GM19372 (cell line): Measurements from ENCODE around the gene NPIPA7.
"Not testable (repeated sequence)": the region's sequence is repeated elsewhere in the genome, so short reads cannot be mapped to it uniquely, and the experiment has no call there.

ENCODE experiments used
- ATAC-seq: cut with Tn5 transposase; IDR thresholded peaks from one replicate; pipeline ENCODE4 v1.9.1; 2021; ENCODE audit warnings: mild to moderate bottlenecking, low read depth, moderate library complexity; ENCODE audit not compliant: unreplicated experiment

Gene NPIPA7

DNA sequence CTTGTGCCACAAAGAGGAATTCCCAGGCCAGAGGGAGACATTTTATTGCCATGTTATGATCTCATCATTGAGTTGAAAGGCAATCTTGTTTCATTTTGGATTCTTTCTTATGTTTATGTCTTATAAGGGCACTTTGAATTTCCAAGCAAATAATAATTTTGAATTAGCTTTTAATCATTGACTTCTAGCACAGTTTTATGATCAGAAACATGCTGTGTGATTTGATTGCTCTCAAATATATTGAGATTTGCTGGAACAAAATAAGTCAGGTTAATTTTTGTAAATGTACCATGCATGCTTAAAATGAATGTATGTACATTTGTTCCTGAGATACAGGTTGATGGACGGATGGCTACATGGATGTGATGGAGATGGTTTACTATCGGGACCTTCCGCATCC lies at the start of gene NPIPA7:
NPIPA7 (plus strand) TSS at position 301 of the 400 bp plus-strand sequence. CDS start 105 bp downstream, outside the sequence.
- not testable (repeated sequence) for ATAC-seq

GRCh38 chr16:16331466-16331865 lies 47.5 kb upstream of the NPIPA7 start:
- ATAC-seq: not testable (repeated sequence)

DNA sequence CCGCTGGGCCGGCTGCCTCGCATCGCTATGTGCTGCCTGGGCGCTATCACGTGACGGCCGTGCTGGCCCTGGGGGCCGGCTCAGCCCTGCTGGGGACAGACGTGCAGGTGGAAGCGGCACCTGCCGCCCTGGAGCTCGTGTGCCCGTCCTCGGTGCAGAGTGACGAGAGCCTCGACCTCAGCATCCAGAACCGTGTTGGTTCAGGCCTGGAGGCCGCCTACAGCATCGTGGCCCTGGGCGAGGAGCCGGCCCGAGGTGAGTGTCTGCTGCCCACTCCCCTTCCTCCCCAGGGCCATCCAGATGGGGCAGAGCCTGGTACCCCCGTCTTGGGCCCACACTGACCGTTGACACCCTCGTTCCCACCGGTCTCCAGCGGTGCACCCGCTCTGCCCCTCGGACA lies 21.4 kb upstream of the NPIPA7 start:
- ATAC-seq: not testable (repeated sequence)

DNA sequence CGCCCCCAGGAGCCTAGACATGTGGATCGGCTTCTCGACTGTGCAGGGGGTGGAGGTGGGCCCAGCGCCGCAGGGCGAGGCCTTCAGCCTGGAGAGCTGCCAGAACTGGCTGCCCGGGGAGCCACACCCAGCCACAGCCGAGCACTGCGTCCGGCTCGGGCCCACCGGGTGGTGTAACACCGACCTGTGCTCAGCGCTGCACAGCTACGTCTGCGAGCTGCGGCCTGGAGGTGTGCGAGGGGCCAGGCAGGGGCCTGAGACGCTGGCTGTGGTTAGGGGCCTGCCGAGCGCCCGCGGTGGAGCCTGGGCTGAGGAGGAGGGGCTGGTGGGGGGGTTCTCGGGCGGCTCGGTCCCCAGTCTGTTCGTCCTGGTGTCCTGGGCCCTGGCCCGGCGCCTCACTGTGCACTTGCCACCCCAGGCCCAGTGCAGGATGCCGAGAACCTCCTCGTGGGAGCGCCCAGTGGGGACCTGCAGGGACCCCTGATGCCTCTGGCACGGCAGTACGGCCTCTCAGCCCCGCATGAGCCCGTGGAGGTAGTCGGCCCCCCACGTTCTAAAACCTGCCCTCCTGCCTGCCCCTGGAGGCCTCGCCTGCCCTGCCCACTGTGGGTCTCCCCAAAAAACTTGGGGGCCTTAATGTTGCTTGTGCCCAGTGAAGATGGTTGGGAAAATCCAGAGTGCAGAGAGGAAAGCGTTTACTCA lies 20.2 kb upstream of the NPIPA7 start:
- not testable (repeated sequence) for ATAC-seq

DNA sequence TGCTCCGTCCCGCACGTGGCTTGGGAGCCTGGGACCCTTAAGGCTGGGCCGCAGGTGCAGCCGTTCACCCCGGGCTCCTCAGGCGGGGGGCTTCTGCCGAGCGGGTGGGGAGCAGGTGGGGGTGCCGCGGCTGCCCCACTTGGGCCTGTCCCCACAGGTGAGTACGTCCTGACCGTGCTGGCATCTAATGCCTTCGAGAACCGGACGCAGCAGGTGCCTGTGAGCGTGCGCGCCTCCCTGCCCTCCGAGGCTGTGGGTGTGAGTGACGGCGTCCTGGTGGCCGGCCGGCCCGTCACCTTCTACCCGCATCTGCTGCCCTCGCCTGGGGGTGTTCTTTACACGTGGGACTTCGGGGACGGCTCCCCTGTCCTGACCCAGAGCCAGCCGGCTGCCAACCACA lies 15.3 kb upstream of the NPIPA7 start:
- ATAC-seq: not testable (repeated sequence)

DNA sequence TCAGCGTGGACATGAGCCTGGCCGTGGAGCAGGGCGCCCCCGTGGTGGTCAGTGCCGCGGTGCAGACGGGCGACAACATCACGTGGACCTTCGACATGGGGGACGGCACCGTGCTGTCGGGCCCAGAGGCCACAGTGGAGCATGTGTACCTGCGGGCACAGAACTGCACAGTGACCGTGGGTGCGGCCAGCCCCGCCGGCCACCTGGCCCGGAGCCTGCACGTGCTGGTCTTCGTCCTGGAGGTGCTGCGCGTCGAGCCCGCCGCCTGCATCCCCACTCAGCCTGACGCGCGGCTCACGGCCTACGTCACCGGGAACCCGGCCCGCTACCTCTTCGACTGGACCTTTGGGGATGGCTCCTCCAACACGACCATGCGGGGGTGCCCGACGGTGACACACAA lies 14.8 kb upstream of the NPIPA7 start:
- not testable (repeated sequence) for ATAC-seq

- not testable (repeated sequence) for ATAC-seq
Measured at GRCh38 chr16:16364701-16365100, 14.2 kb upstream of the NPIPA7 start.

GRCh38 chr16:16365319-16365718 lies 13.6 kb upstream of the NPIPA7 start:
- ATAC-seq: not testable (repeated sequence)

DNA sequence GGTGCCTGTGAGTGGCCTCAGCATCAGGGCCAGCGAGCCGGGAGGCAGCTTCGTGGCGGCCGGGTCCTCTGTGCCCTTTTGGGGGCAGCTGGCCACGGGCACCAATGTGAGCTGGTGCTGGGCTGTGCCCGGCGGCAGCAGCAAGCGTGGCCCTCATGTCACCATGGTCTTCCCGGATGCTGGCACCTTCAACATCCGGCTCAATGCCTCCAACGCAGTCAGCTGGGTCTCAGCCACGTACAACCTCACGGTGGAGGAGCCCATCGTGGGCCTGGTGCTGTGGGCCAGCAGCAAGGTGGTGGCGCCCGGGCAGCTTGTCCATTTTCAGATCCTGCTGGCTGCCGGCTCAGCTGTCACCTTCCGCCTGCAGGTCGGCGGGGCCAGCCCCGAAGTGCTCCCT lies 13.1 kb upstream of the NPIPA7 start:
- ATAC-seq: not testable (repeated sequence)

DNA sequence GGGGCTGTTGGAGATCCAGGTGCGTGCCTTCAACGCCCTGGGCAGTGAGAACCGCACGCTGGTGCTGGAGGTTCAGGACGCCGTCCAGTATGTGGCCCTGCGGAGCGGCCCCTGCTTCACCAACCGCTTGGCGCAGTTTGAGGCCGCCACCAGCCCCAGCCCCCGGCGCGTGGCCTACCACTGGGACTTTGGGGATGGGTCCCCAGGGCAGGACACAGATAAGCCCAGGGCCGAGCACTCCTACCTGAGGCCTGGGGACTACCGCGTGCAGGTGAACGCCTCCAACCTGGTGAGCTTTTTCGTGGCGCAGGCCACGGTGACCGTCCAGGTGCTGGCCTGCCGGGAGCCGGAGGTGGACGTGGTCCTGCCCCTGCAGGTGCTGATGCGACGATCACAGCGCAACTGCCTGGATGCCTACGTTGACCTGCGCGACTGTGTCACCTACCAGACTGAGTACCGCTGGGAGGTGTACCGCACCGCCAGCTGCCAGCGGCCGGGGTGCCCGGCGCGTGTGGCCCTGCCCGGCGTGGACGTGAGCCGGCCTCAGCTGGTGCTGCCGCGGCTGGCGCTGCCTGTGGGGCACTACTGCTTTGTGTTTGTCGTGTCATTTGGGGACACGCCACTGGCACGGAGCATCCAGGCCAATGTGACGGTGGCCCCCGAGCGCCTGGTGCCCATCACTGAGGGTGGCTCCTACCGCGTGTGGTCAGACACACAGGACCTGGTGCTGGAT lies 12.2 kb upstream of the NPIPA7 start:
- not testable (repeated sequence) for ATAC-seq

GRCh38 chr16:16367285-16367628 lies 11.7 kb upstream of the NPIPA7 start:
- ATAC-seq: not testable (repeated sequence)

- ATAC-seq: not testable (repeated sequence)
Measured at GRCh38 chr16:16369081-16369856, 9.7 kb upstream of the NPIPA7 start.

DNA sequence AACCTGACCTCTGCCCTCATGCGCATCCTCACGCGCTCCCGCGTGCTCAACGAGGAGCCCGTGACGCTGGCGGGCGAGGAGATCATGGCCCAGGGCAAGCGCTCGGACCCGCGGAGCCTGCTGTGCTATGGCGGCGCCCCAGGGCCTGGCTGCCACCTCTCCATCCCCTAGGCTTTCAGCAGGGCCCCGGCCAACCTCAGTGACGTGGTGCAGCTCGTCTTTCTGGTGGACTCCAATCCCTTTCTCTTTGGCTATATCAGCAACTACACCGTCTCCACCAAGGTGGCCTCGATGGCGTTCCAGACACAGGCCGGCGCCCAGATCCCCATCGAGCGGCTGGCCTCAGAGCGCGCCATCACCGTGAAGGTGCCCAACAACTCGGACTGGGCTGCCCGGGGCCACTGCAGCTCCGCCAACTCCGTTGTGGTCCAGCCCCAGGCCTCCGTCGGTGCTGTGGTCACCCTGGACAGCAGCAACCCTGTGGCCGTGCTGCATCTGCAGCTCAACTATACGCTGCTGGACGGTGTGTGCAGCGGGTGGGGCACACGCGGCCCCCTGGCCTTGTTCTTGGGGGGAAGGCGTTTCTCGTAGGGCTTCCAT lies 7.7 kb upstream of the NPIPA7 start:
- not testable (repeated sequence) for ATAC-seq

GRCh38 chr16:16374192-16374591 lies 4.7 kb upstream of the NPIPA7 start:
- not testable (repeated sequence) for ATAC-seq

GRCh38 chr16:16399685-16400084 lies 20.7 kb downstream of the NPIPA7 start:
- ATAC-seq: not testable (repeated sequence)

DNA sequence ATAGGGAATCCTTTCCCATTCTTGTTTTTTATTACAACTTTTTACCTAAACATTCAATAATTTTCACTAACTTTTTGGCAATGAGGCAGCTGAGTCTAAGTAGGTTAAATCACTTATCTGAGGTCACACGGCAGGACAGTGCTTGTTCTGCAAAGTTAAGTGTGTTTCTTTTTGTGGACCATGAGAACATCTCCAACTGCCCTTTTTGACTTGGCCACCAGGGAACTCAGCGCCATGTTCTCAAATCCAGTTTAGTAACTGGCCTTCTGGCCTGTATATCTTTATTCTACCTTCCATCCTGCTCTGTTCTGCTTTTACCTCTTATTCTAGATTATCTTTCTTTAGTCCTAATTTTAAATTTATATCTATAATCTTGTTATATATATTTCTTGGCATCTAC lies 23.4 kb downstream of the NPIPA7 start:
- not testable (repeated sequence) for ATAC-seq

GRCh38 chr16:16404283-16404682 lies 25.3 kb downstream of the NPIPA7 start:
- not testable (repeated sequence) for ATAC-seq

- not testable (repeated sequence) for ATAC-seq
Measured at GRCh38 chr16:16405421-16405820, 26.5 kb downstream of the NPIPA7 start.

DNA sequence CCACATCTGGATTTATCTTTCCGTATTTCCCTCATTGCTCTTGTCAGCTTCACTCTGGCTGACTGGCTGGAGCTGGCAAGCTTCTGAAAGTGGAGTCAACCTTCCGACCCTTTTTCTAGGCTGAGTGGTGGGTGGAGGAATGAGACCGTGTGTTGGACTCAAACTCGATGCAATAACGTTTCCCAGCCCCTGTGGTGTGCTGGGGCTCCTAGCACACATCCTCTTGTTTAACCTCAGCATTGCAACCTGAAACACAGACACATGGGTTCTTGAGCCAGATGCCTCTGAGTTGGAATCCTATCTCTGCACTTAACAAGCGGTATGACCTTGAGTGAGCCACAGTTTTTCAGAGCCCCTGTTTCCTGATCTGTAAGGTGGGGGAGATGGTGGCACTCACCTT lies 29.5 kb downstream of the NPIPA7 start:
- not testable (repeated sequence) for ATAC-seq

- ATAC-seq: not testable (repeated sequence)
Measured at GRCh38 chr16:16413773-16414172, 34.8 kb downstream of the NPIPA7 start.

GRCh38 chr16:16417071-16417470 lies 38.1 kb downstream of the NPIPA7 start:
- ATAC-seq: not testable (repeated sequence)
